ENCODE measurements around the gene C19orf38. TPM values are rescaled to one million over a fixed set of nuclear protein-coding genes. Genes with fewer than 3 reads are reported as not detected.

C19orf38 gene
- total RNA-seq, 2 experiments from 2014 or later: 1.8 to 2.1 TPM

GRCh38 chr19:10835089-10835753 is 13.0 kb upstream of the C19orf38 start:
- Mint-ChIP-seq H3K4me1 (ENCODE audit: low read depth) (peaks cover 15% of the 10 kb centered on the region), H3K4me3 (peak overlapping the region; percentile 98), H3K9me3 (peaks cover 7% of the 10 kb centered on the region), H3K27me3 (no peaks in the 10 kb centered on the region), H3K36me3 (ENCODE audit: low read depth) (peaks cover 41% of the 10 kb centered on the region), H3K27ac (peak overlapping the region; percentile 100)
- Histone ChIP-seq H3K27me3 (ENCODE audit: control insufficient read depth in 1 of 2, insufficient read depth in 2 of 2, low read length in 2 of 2) (no peaks in the 10 kb centered on the region), H3K4me1 (ENCODE audit: insufficient read depth, low read length) (peaks cover 21% of the 10 kb centered on the region), H3K4me3 (ENCODE audit: low read length) (peak overlapping the region; percentile 71), H3K9me3 (ENCODE audit: control insufficient read depth in 1 of 2, insufficient read depth in 1 of 2, low read length in 2 of 2) (peaks cover 0 to 11% of the 10 kb centered on the region in 2 experiments), H3K27ac (ENCODE audit: low read depth in 1 of 2, low read length in 2 of 2) (peak overlapping the region; percentile 96), H3K36me3 (ENCODE audit: insufficient read depth, low read length) (peaks cover 25% of the 10 kb centered on the region)
- ChIA-PET POLR2A (interaction anchor here (0.6 to 2.8 kb wide), 18 partner anchors 9 to 739 kb away, joined by 3 to 39 read pairs (median 6); partner anchors contain the start of genes CARM1, DNM2, KRI1 and QTRT1), CTCF (interaction anchor here (2.7 to 4.1 kb wide), 2 partner anchors 29 to 118 kb away, joined by 19 to 29 read pairs; partner anchors contain the start of gene DNM2)
- ATAC-seq (ENCODE audit: poor library complexity): no peak
- DNase-seq: peak in 1 of 14 experiments; percentile 20
- intact Hi-C loops (cut with DNase I, micrococcal nuclease): loop anchor here (1.0 to 2.0 kb wide), 2 partner anchors 76 to 118 kb away; no protein-coding TSS in a partner anchor
- no peak for TF ChIP-seq CTCF (IDR thresholded peaks at IDR 0.05)

GRCh38 chr19:10835754-10836478 is 12.3 kb upstream of the C19orf38 start, which contains the start of gene TMED1:
TSS of gene TMED1 (minus strand) at chr19:10836212. CDS start at chr19:10836191, 21 bp downstream.
- peak within 1 kb of the TSS; percentile 100 for H3K27ac Mint-ChIP-seq
- ATAC-seq (ENCODE audit: poor library complexity) (peak; percentile 86), DNase-seq (peak; percentile 85 to 98 (median 90))
- ChIA-PET POLR2A (interaction anchor here (0.6 to 2.8 kb wide), 27 partner anchors 9 to 740 kb away, joined by 3 to 39 read pairs (median 4); partner anchors contain the start of genes CARM1, CDC37, DNM2 and KRI1), CTCF (interaction anchor here (0.6 to 4.1 kb wide), 5 partner anchors 28 to 191 kb away, joined by 3 to 29 read pairs (median 4); partner anchors contain the start of genes CARM1 and DNM2)
- peaks cover 7% of the 10 kb centered on the region for H3K9me3 Mint-ChIP-seq
- Histone ChIP-seq H3K4me3 (ENCODE audit: low read length) (peak within 1 kb of the TSS; percentile 71), H3K27me3 (ENCODE audit: control insufficient read depth in 1 of 2, insufficient read depth in 2 of 2, low read length in 2 of 2) (no peaks in the 10 kb centered on the region), H3K27ac (ENCODE audit: low read depth in 1 of 2, low read length in 2 of 2) (peak within 1 kb of the TSS; percentile 96), H3K9me3 (ENCODE audit: control insufficient read depth in 1 of 2, insufficient read depth in 1 of 2, low read length in 2 of 2) (peaks cover 0 to 11% of the 10 kb centered on the region in 2 experiments), H3K36me3 (ENCODE audit: insufficient read depth, low read length) (peaks cover 19% of the 10 kb centered on the region), H3K4me1 (ENCODE audit: insufficient read depth, low read length) (peaks cover 21% of the 10 kb centered on the region)
- peaks cover 38% of the 10 kb centered on the region for H3K36me3 Mint-ChIP-seq (ENCODE audit: low read depth)
- peak within 1 kb of the TSS; percentile 98 for H3K4me3 Mint-ChIP-seq
- intact Hi-C loops (cut with DNase I, micrococcal nuclease): loop anchor here (1.0 to 2.0 kb wide), 4 partner anchors 29 to 181 kb away; partner anchors contain the start of gene ILF3 (in 1 of the 2)
- peaks cover 15% of the 10 kb centered on the region for H3K4me1 Mint-ChIP-seq (ENCODE audit: low read depth)
- TF ChIP-seq CTCF (IDR thresholded peaks at IDR 0.05): no peak
- H3K27me3 Mint-ChIP-seq: no peaks in the 10 kb centered on the region
